ENCODE results near the gene PRKAR2A. TPM values are rescaled to one million over a fixed set of nuclear protein-coding genes. Genes with fewer than 3 reads are reported as not detected.

PRKAR2A gene
- total and polyA plus RNA-seq, 9 of the 15 experiments (the other 6 are each of a cell fraction or from before 2014, with no cell fraction given) = 15.9 to 84.5 (median 37.6) TPM

GRCh38 chr3:48700731-48701405 lies 146.8 kb downstream of the PRKAR2A start:
- no peaks in the 10 kb centered on the region for H3K27me3 ChIP-seq (ENCODE audit: control insufficient read depth in 2 of 2, insufficient read depth in 2 of 2, low read length in 2 of 2)
- H3K9me1 ChIP-seq (ENCODE audit: control insufficient read depth, insufficient read depth, low read length) = no peaks in the 10 kb centered on the region
- H3K4me3 ChIP-seq = no peak overlapping the region
- H3K79me2 ChIP-seq (ENCODE audit: control insufficient read depth, insufficient read depth, low read length) = peaks cover 85% of the 10 kb centered on the region
- intact Hi-C loops (cut with micrococcal nuclease) (no loop called here), in situ Hi-C loops (cut with MboI) (no loop called here)
- H3K9ac ChIP-seq (ENCODE audit: insufficient read depth in 1 of 2, low read depth in 2 of 2, low read length in 2 of 2) = no peak overlapping the region
- ChIA-PET CTCF (ENCODE audit: low intra/inter-chr PET ratio) (no interaction called here), POLR2A (no interaction called here)
- no peaks in the 10 kb centered on the region; a peak in 1 of 5 replicates for H3K4me1 ChIP-seq (replicated peaks in 1 of 2; ENCODE audit: control insufficient read depth in 2 of 2, insufficient read depth in 2 of 2, low read length in 2 of 2)
- peaks cover 41% of the 10 kb centered on the region for H3K36me3 ChIP-seq (ENCODE audit: control insufficient read depth, insufficient read depth, low read length)
- ATAC-seq (no peak), DNase-seq (ENCODE audit: extremely low read depth in 1 of 4, low spot score in 3 of 4) (no peak), FAIRE-seq (no peak)
- no peak for TF ChIP-seq ARID3B (CRISPR knock-in tag; IDR thresholded peaks at IDR 0.05; ENCODE audit: borderline replicate concordance)
- no peak for TF ChIP-seq KLF10 (CRISPR knock-in tag; IDR thresholded peaks at IDR 0.05)
- no peak for TF ChIP-seq ZNF232 (CRISPR knock-in tag; IDR thresholded peaks at IDR 0.05)
- TF ChIP-seq SNIP1 (IDR thresholded peaks at IDR 0.05; ENCODE audit: low read depth) = no peak
- no peak for TF ChIP-seq PHF21A (IDR thresholded peaks at IDR 0.05; ENCODE audit: borderline replicate concordance, low read depth)
- no peak for TF ChIP-seq ZNF324 (CRISPR knock-in tag; IDR thresholded peaks at IDR 0.05)
- TF ChIP-seq ZKSCAN1 (IDR thresholded peaks at IDR 0.05; ENCODE audit: low read depth, low read length) = no peak
- TF ChIP-seq E2F4 (CRISPR knock-in tag; IDR thresholded peaks at IDR 0.05; ENCODE audit: low read depth) = no peak
- no peak for TF ChIP-seq CCAR2 (IDR thresholded peaks at IDR 0.05; ENCODE audit: low read depth, low read length)
- no peak for TF ChIP-seq ZBTB34 (CRISPR knock-in tag; IDR thresholded peaks at IDR 0.05)
- TF ChIP-seq LCOR (CRISPR knock-in tag; IDR thresholded peaks at IDR 0.05) = no peak
- no peak for TF ChIP-seq GMEB1 (CRISPR knock-in tag; IDR thresholded peaks at IDR 0.05)
- TF ChIP-seq GTF2A2 (tag; IDR thresholded peaks at IDR 0.05) = no peak
- no peak for TF ChIP-seq ZNF584 (CRISPR knock-in tag; IDR thresholded peaks at IDR 0.05; ENCODE audit: low read depth)
- no peak for TF ChIP-seq PHTF2 (CRISPR knock-in tag; IDR thresholded peaks at IDR 0.05)
- no peak for TF ChIP-seq MNT (conservative IDR thresholded peaks at IDR 0.05)
- BruUV-seq (replicated peaks) = no TSS peak
- no peak overlapping the region for H3K27ac ChIP-seq (ENCODE audit: extremely low read depth, low read depth, low read length)
- H4K20me1 ChIP-seq (replicated peaks; ENCODE audit: control insufficient read depth, insufficient read depth, low read length) = no peaks in the 10 kb centered on the region; the same call in 1 of the 2 replicates
- no peaks in the 10 kb centered on the region for H3K9me3 ChIP-seq (replicated peaks; ENCODE audit: control insufficient read depth, insufficient read depth, low read depth, low read length)
- no peak overlapping the region for H2AFZ ChIP-seq (ENCODE audit: low read depth, low read length)
- whole genome bisulfite sequencing (ENCODE audit: insufficient coverage, low coverage, missing lambda C conversion rate) = 95% methylated on average over 8 of the region's 11 CpGs
- no peak overlapping the region for H3K4me2 ChIP-seq (ENCODE audit: insufficient read depth, low read length)

Measured in K562 (cell line).